Measurements from ENCODE around the gene ERAL1. TPM values are rescaled to one million over a fixed set of nuclear protein-coding genes. Genes with fewer than 3 reads are reported as not detected.

The ERAL1 gene
- total and polyA plus RNA-seq, 2 of the 4 experiments (the other 2 are of a cell fraction): 34.1 to 62.3 TPM

DNA sequence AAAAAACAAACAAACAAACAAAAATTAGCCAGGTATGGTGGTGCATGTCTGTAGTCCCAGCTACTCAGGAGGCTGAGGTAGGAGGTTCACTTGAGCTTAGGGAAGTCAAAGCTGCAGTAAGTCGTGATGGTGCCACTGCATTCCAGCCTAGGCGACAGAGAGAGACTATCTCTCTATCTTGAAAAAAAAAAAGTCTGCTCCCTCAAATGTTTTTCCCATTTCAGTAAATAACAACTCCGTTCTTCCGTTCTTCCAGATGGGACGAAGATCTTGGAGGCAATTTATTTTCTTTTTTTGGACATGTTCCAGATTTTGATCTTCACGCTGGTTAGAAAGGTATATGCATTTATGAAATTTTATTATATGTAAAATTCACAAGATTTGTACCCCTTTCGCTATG, 19.0 kb downstream of the ERAL1 start:
- no peak overlapping the region for H3K9ac ChIP-seq (ENCODE audit: low read depth, low read length)
- no peak overlapping the region for H2BK5ac ChIP-seq (ENCODE audit: low read depth, low read length, poor library complexity, severe bottlenecking)
- H3K27me3 ChIP-seq (ENCODE audit: control insufficient read depth, insufficient read depth, low read length): no peaks in the 10 kb centered on the region
- no peaks in the 10 kb centered on the region for H3K79me1 ChIP-seq (ENCODE audit: low read depth in 1 of 2, low read length in 2 of 2)
- H4K91ac ChIP-seq (ENCODE audit: insufficient read depth, low read depth, low read length): no peak overlapping the region
- H3K4me3 ChIP-seq (ENCODE audit: insufficient read depth, low read depth, low read length): no peak overlapping the region
- no peak overlapping the region for H3K18ac ChIP-seq (ENCODE audit: low read depth, low read length)
- POLR2A ChIA-PET (ENCODE audit: unreplicated experiment): no interaction called here
- H2BK120ac ChIP-seq (ENCODE audit: low read depth, low read length): no peak overlapping the region
- H4K5ac ChIP-seq (ENCODE audit: low read depth, low read length): no peak overlapping the region
- H2BK15ac ChIP-seq (ENCODE audit: low read depth, low read length): no peak overlapping the region
- CTCF ChIA-PET: no interaction called here
- H4K20me1 ChIP-seq (ENCODE audit: insufficient read depth, low read length): no peaks in the 10 kb centered on the region
- H3K36me3 ChIP-seq (ENCODE audit: control insufficient read depth, insufficient read depth, low read length): peaks cover 2% of the 10 kb centered on the region; the same call in 1 of the 2 replicates
- H3K27ac ChIP-seq (ENCODE audit: insufficient read depth, low read length): no peak overlapping the region
- H2AFZ ChIP-seq (replicated peaks; ENCODE audit: low read length, poor library complexity): no peak overlapping the region
- H2BK20ac ChIP-seq (ENCODE audit: low read depth, low read length): no peak overlapping the region
- H4K8ac ChIP-seq (ENCODE audit: low read depth in 2 of 2, low read length in 2 of 2): no peak overlapping the region
- H3K23ac ChIP-seq (ENCODE audit: low read depth, low read length): no peak overlapping the region
- TF ChIP-seq NFE2L2 (IDR thresholded peaks at IDR 0.05; ENCODE audit: low read depth, low read length): no peak
- TF ChIP-seq BHLHE40 (IDR thresholded peaks at IDR 0.05; ENCODE audit: low read depth, low read length): no peak
- TF ChIP-seq CHD1 (IDR thresholded peaks at IDR 0.05; ENCODE audit: low read depth, low read length): no peak
- dilution Hi-C loops (cut with HindIII; ENCODE audit: low sequenced_read_pairs, unreplicated experiment) (no loop called here), in situ Hi-C loops (cut with MboI; ENCODE audit: low sequenced_read_pairs) (no loop called here), intact Hi-C loops (cut with micrococcal nuclease) (no loop called here)
- 40% methylated on average over 1 of the region's 7 CpGs; no CpG with 5 or more reads in 1 of the 2 experiments for WGBS, 2 experiments (ENCODE audit: extremely low coverage in 2 of 2, insufficient read length in 1 of 2)
- no peaks in the 10 kb centered on the region for H3K9me1 ChIP-seq (ENCODE audit: insufficient read depth, low read length)
- no peak overlapping the region for H3K56ac ChIP-seq (ENCODE audit: extremely low read depth, insufficient read depth, low read length)
- DNase-seq: no peak
- no peak overlapping the region for H3K14ac ChIP-seq (replicated peaks; ENCODE audit: low read depth, low read length)
- no peak for ATAC-seq (ENCODE audit: low read depth)
- H3K4ac ChIP-seq (ENCODE audit: low read depth, low read length): no peak overlapping the region
- no peak overlapping the region for H3K4me2 ChIP-seq (ENCODE audit: low read depth, low read length)
- H2AK9ac ChIP-seq (replicated peaks; ENCODE audit: low read depth, low read length, poor library complexity): no peak overlapping the region
- BruUV-seq (replicated peaks): no TSS peak
- no peaks in the 10 kb centered on the region for H3K9me3 ChIP-seq (ENCODE audit: control insufficient read depth, insufficient read depth, low read length)
- H3K4me1 ChIP-seq (ENCODE audit: control insufficient read depth, insufficient read depth, low read length): no peaks in the 10 kb centered on the region
- H2AK5ac ChIP-seq (ENCODE audit: low read depth, low read length): no peak overlapping the region
